ENCODE results near the gene C1QC.

Gene C1QC

GRCh38 chr1:22696610-22697009 is 53.2 kb downstream of the C1QC start:
- DNase-seq (ENCODE audit: low spot score) = no peak
- TF ChIP-seq CTCF (IDR thresholded peaks at IDR 0.05; ENCODE audit: extremely low read depth, missing control alignments) = no peak

All from GM20000 (cell line).